ENCODE data around the gene FOXN3.

FOXN3 gene

DNA sequence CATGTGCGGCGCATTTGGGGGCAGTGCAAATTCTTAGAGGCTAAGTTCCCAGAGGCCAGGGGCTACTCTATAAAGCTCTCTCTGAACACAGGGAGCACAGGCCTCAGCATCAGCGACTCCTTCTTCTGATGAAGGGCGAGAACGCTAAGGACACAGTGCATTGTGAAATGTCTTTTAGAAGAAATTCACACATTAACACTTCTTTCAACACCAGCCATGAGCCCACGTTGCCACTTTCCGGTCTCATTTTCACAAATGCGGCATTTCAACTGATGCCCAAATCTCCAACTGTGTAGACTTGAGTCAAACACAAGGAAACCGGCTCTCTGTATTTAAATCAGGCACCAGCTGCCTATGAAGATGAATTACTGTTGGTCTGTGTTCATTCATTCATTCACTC lies 162.0 kb downstream of the FOXN3 start:
- Histone ChIP-seq H3K4me2 (ENCODE audit: low read depth, low read length, poor library complexity, severe bottlenecking) (no peak overlapping the region), H2AFZ (ENCODE audit: low read length) (no peak overlapping the region), H3K9me3 (ENCODE audit: insufficient read depth, low read depth, low read length) (no peaks in the 10 kb centered on the region), H3K9ac (ENCODE audit: low read depth, low read length, poor library complexity, severe bottlenecking) (no peak overlapping the region), H3K79me2 (ENCODE audit: insufficient read depth, low read length) (peaks cover 63% of the 10 kb centered on the region), H3K9me2 (replicated peaks; ENCODE audit: low read depth, low read length) (no peaks in the 10 kb centered on the region), H3F3A (ENCODE audit: low read depth) (no peaks in the 10 kb centered on the region), H3K4me1 (ENCODE audit: insufficient read depth, low read length, poor library complexity, severe bottlenecking) (no peaks in the 10 kb centered on the region), H3K4me3 (ENCODE audit: low read length, poor library complexity, severe bottlenecking) (no peak overlapping the region), H3K27me3 (ENCODE audit: insufficient read depth, low read length, poor library complexity, severe bottlenecking) (no peaks in the 10 kb centered on the region), H4K20me1 (ENCODE audit: insufficient read depth, low read length, poor library complexity, severe bottlenecking) (peaks cover 25% of the 10 kb centered on the region), H3K36me3 (ENCODE audit: insufficient read depth, low read length) (peaks cover 18% of the 10 kb centered on the region; the same call in 1 of the 2 replicates)
- TF ChIP-seq, protein P1, sequence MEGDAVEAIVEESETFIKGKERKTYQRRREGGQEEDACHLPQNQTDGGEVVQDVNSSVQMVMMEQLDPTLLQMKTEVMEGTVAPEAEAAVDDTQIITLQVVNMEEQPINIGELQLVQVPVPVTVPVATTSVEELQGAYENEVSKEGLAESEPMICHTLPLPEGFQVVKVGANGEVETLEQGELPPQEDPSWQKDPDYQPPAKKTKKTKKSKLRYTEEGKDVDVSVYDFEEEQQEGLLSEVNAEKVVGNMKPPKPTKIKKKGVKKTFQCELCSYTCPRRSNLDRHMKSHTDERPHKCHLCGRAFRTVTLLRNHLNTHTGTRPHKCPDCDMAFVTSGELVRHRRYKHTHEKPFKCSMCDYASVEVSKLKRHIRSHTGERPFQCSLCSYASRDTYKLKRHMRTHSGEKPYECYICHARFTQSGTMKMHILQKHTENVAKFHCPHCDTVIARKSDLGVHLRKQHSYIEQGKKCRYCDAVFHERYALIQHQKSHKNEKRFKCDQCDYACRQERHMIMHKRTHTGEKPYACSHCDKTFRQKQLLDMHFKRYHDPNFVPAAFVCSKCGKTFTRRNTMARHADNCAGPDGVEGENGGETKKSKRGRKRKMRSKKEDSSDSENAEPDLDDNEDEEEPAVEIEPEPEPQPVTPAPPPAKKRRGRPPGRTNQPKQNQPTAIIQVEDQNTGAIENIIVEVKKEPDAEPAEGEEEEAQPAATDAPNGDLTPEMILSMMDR (conservative IDR thresholded peaks at IDR 0.05; ENCODE audit: low read length) = no peak
- no peak for TF ChIP-seq EZH2phosphoT487 (IDR thresholded peaks at IDR 0.05; ENCODE audit: borderline replicate concordance)

GRCh38 chr14:89254166-89254909 lies 162.7 kb downstream of the FOXN3 start:
- TF ChIP-seq, protein P1 (conservative IDR thresholded peaks at IDR 0.05; ENCODE audit: low read length) = no peak
- TF ChIP-seq EZH2phosphoT487 (IDR thresholded peaks at IDR 0.05; ENCODE audit: borderline replicate concordance) = no peak
- no peak overlapping the region for H3K4me3 ChIP-seq (ENCODE audit: low read length, poor library complexity, severe bottlenecking)
- no peak overlapping the region for H2AFZ ChIP-seq (ENCODE audit: low read length)
- H3K4me1 ChIP-seq (ENCODE audit: insufficient read depth, low read length, poor library complexity, severe bottlenecking) = no peaks in the 10 kb centered on the region
- no peak overlapping the region for H3K9ac ChIP-seq (ENCODE audit: low read depth, low read length, poor library complexity, severe bottlenecking)
- H3F3A ChIP-seq (ENCODE audit: low read depth) = no peaks in the 10 kb centered on the region
- peaks cover 66% of the 10 kb centered on the region for H3K79me2 ChIP-seq (ENCODE audit: insufficient read depth, low read length)
- H3K9me3 ChIP-seq (ENCODE audit: insufficient read depth, low read depth, low read length) = no peaks in the 10 kb centered on the region
- no peaks in the 10 kb centered on the region for H3K9me2 ChIP-seq (replicated peaks; ENCODE audit: low read depth, low read length)
- peaks cover 25% of the 10 kb centered on the region; the same call in 1 of the 2 replicates for H3K36me3 ChIP-seq (ENCODE audit: insufficient read depth, low read length)
- H3K4me2 ChIP-seq (ENCODE audit: low read depth, low read length, poor library complexity, severe bottlenecking) = no peak overlapping the region
- H4K20me1 ChIP-seq (ENCODE audit: insufficient read depth, low read length, poor library complexity, severe bottlenecking) = peaks cover 21% of the 10 kb centered on the region
- no peaks in the 10 kb centered on the region for H3K27me3 ChIP-seq (ENCODE audit: insufficient read depth, low read length, poor library complexity, severe bottlenecking)

- Histone ChIP-seq H3K9me2 (replicated peaks; ENCODE audit: low read depth, low read length) (no peaks in the 10 kb centered on the region), H3K79me2 (ENCODE audit: insufficient read depth, low read length) (peaks cover 67% of the 10 kb centered on the region), H4K20me1 (ENCODE audit: insufficient read depth, low read length, poor library complexity, severe bottlenecking) (peaks cover 15% of the 10 kb centered on the region), H3K4me2 (ENCODE audit: low read depth, low read length, poor library complexity, severe bottlenecking) (no peak overlapping the region), H3K27me3 (ENCODE audit: insufficient read depth, low read length, poor library complexity, severe bottlenecking) (no peaks in the 10 kb centered on the region), H3K4me1 (ENCODE audit: insufficient read depth, low read length, poor library complexity, severe bottlenecking) (no peaks in the 10 kb centered on the region), H3K9me3 (ENCODE audit: insufficient read depth, low read depth, low read length) (no peaks in the 10 kb centered on the region), H3K9ac (ENCODE audit: low read depth, low read length, poor library complexity, severe bottlenecking) (no peak overlapping the region), H3K36me3 (ENCODE audit: insufficient read depth, low read length) (peaks cover 29% of the 10 kb centered on the region; the same call in 1 of the 2 replicates), H2AFZ (ENCODE audit: low read length) (no peak overlapping the region), H3K4me3 (ENCODE audit: low read length, poor library complexity, severe bottlenecking) (no peak overlapping the region), H3F3A (ENCODE audit: low read depth) (no peaks in the 10 kb centered on the region)
- no peak for TF ChIP-seq EZH2phosphoT487 (IDR thresholded peaks at IDR 0.05; ENCODE audit: borderline replicate concordance)
- TF ChIP-seq, protein P1 (conservative IDR thresholded peaks at IDR 0.05; ENCODE audit: low read length) = 0 out of 2 replicates have a peak, but pooled peaks have one; percentile 16
Measured at GRCh38 chr14:89252887-89253532, 164.0 kb downstream of the FOXN3 start.
